Ishikawa (cell line): ENCODE results near the gene DUSP22.

Source experiments
- CEBPB ChIP-seq: IDR thresholded peaks from 2 replicates; pipeline ENCODE4 v1.6.1; 2012
- CREB1 ChIP-seq: IDR thresholded peaks from 2 replicates; pipeline ENCODE4 v1.6.1; 2012; ENCODE audit warnings: low read depth
- EGR1 ChIP-seq: IDR thresholded peaks from 2 replicates; pipeline ENCODE4 v1.6.1; 2012
- EP300 ChIP-seq: IDR thresholded peaks from 2 replicates; pipeline ENCODE4 v1.6.1; 2012; ENCODE audit warnings: borderline replicate concordance
- FOXM1 ChIP-seq: IDR thresholded peaks from 2 replicates; pipeline ENCODE4 v1.6.1; 2012; ENCODE audit warnings: low read depth, borderline replicate concordance
- MAX ChIP-seq: IDR thresholded peaks from 2 replicates; pipeline ENCODE4 v1.6.1; 2012
- NFIC ChIP-seq: IDR thresholded peaks from 2 replicates; pipeline ENCODE4 v1.6.1; 2012
- RAD21 ChIP-seq: IDR thresholded peaks from 2 replicates; pipeline ENCODE4 v1.6.1; 2012; ENCODE audit warnings: low read depth
- REST ChIP-seq: IDR thresholded peaks from 2 replicates; pipeline ENCODE4 v1.6.1; 2012; ENCODE audit warnings: low read depth, mild to moderate bottlenecking
- TAF1 ChIP-seq: IDR thresholded peaks from 2 replicates; pipeline ENCODE4 v1.6.1; 2012; ENCODE audit warnings: low read depth, mild to moderate bottlenecking
- TCF12 ChIP-seq: IDR thresholded peaks from 2 replicates; pipeline ENCODE4 v1.6.1; 2012; ENCODE audit warnings: low read depth
- TEAD4 ChIP-seq: IDR thresholded peaks from 2 replicates; pipeline ENCODE4 v1.6.1; 2012
- USF1 ChIP-seq: IDR thresholded peaks from 2 replicates; pipeline ENCODE4 v1.6.1; 2012
- YY1 ChIP-seq: IDR thresholded peaks from 2 replicates; pipeline ENCODE4 v1.6.1; 2012; ENCODE audit warnings: low read depth
- ZBTB7A ChIP-seq: IDR thresholded peaks from 2 replicates; pipeline ENCODE4 v1.6.1; 2012; ENCODE audit warnings: low read depth

The DUSP22 gene

GRCh38 chr6:348860-349396 lies 56.6 kb downstream of the DUSP22 start:
- no peak for TF ChIP-seq EP300
- no peak for TF ChIP-seq USF1
- no peak for TF ChIP-seq NFIC
- no peak for TF ChIP-seq FOXM1
- no peak for TF ChIP-seq MAX
- TF ChIP-seq TAF1, result no peak
- no peak for TF ChIP-seq RAD21
- TF ChIP-seq EGR1, result no peak
- no peak for TF ChIP-seq TCF12
- TF ChIP-seq TEAD4, result no peak
- TF ChIP-seq CEBPB, result no peak
- TF ChIP-seq REST, result no peak
- no peak for TF ChIP-seq YY1
- no peak for TF ChIP-seq CREB1
- no peak for TF ChIP-seq ZBTB7A

- no peak for TF ChIP-seq CEBPB
- no peak for TF ChIP-seq USF1
Measured at GRCh38 chr6:349491-349921, 57.2 kb downstream of the DUSP22 start.

GRCh38 chr6:350371-350770 lies 58.1 kb downstream of the DUSP22 start:
- TF ChIP-seq CEBPB, result no peak
- no peak for TF ChIP-seq CREB1
- no peak for TF ChIP-seq TEAD4
- no peak for TF ChIP-seq USF1
- TF ChIP-seq ZBTB7A, result no peak
- TF ChIP-seq YY1, result no peak
- no peak for TF ChIP-seq FOXM1
- no peak for TF ChIP-seq EGR1
- no peak for TF ChIP-seq REST

- TF ChIP-seq ZBTB7A, result no peak
- TF ChIP-seq EP300, result no peak
- no peak for TF ChIP-seq FOXM1
- TF ChIP-seq CREB1, result no peak
- no peak for TF ChIP-seq CEBPB
- TF ChIP-seq TAF1, result no peak
- TF ChIP-seq RAD21, result no peak
- TF ChIP-seq USF1, result no peak
- TF ChIP-seq NFIC, result no peak
- TF ChIP-seq EGR1, result no peak
- TF ChIP-seq MAX, result no peak
- no peak for TF ChIP-seq YY1
Measured at GRCh38 chr6:351011-351866, 59.0 kb downstream of the DUSP22 start.

GRCh38 chr6:351867-352289 lies 59.6 kb downstream of the DUSP22 start:
- no peak for TF ChIP-seq REST
- no peak for TF ChIP-seq YY1
- TF ChIP-seq TAF1, result no peak
- no peak for TF ChIP-seq MAX
- no peak for TF ChIP-seq CREB1
- TF ChIP-seq ZBTB7A, result no peak
- no peak for TF ChIP-seq TEAD4
- no peak for TF ChIP-seq RAD21
- no peak for TF ChIP-seq CEBPB
- TF ChIP-seq NFIC, result no peak
